EH (cell line): ENCODE results near the gene TM9SF1.

Experiments
- DNase-seq: peaks from one replicate; pipeline ENCODE4 v3.0.0-alpha.2; 2015; ENCODE audit warnings: low read depth

The TM9SF1 gene

GRCh38 chr14:24195186-24196070, at the start of gene TM9SF1:
TSS of gene TM9SF1 (minus strand) at chr14:24195441. CDS start at chr14:24195019, 422 bp downstream.
- DNase-seq = peak; percentile 88

GRCh38 chr14:24243336-24243836, 48.1 kb upstream of the TM9SF1 start:
- no peak for DNase-seq

- DNase-seq = peak; percentile 94
These were observed 46.7 kb upstream of the TM9SF1 start for GRCh38 chr14:24241829-24242443.

- no peak for DNase-seq
These were observed 45.1 kb upstream of the TM9SF1 start for GRCh38 chr14:24240110-24240918.

GRCh38 chr14:24238527-24239037, 43.3 kb upstream of the TM9SF1 start:
- peak; percentile 25 for DNase-seq

GRCh38 chr14:24238123-24238522, 42.9 kb upstream of the TM9SF1 start:
- no peak for DNase-seq

GRCh38 chr14:24237463-24237955, 42.3 kb upstream of the TM9SF1 start:
- no peak for DNase-seq

- no peak for DNase-seq
These were observed 41.6 kb upstream of the TM9SF1 start for GRCh38 chr14:24236689-24237462.

GRCh38 chr14:24235804-24236688, 40.8 kb upstream of the TM9SF1 start:
- DNase-seq = no peak

- DNase-seq = peak; percentile 53
These were observed 39.1 kb upstream of the TM9SF1 start for GRCh38 chr14:24234095-24235005.

- DNase-seq = peak; percentile 21
These were observed 38.3 kb upstream of the TM9SF1 start for GRCh38 chr14:24233538-24233866.

- no peak for DNase-seq
These were observed 37.6 kb upstream of the TM9SF1 start, which contains the start of gene GMPR2 for GRCh38 chr14:24232645-24233537. TSS of gene GMPR2 (plus strand) at chr14:24232929. CDS start at chr14:24233254, 325 bp downstream.

GRCh38 chr14:24232121-24232644, 36.9 kb upstream of the TM9SF1 start, which contains the start of gene NEDD8:
TSS of gene NEDD8 (minus strand) at chr14:24232367. CDS start at chr14:24232267, 100 bp downstream.
- DNase-seq = peak; percentile 98

- DNase-seq = peak; percentile 9
These were observed 36.3 kb upstream of the TM9SF1 start for GRCh38 chr14:24231263-24232120.

GRCh38 chr14:24228902-24229301, 33.7 kb upstream of the TM9SF1 start:
- no peak for DNase-seq

GRCh38 chr14:24226473-24226872, 31.2 kb upstream of the TM9SF1 start:
- no peak for DNase-seq
